NB4 (cell line): Measurements from ENCODE around the gene GAGE10.
"Not testable (repeated sequence)": the region's sequence is repeated elsewhere in the genome, so short reads cannot be mapped to it uniquely, and the experiment has no call there.

Experiments used
- CTCF ChIP-seq: IDR thresholded peaks from one replicate; pipeline ENCODE4 v1.5.1; 2012; ENCODE audit warnings: low read depth, low read length
- MAX ChIP-seq: IDR thresholded peaks from 2 replicates; pipeline ENCODE4 v1.6.1; 2011; ENCODE audit warnings: low read depth, low read length
- MYC ChIP-seq: IDR thresholded peaks from 2 replicates; pipeline ENCODE4 v1.6.1; 2011; ENCODE audit warnings: low read depth, low read length
- POLR2A ChIP-seq: IDR thresholded peaks from 2 replicates; pipeline ENCODE4 v1.6.1; 2011; ENCODE audit warnings: mild to moderate bottlenecking; ENCODE audit not compliant: insufficient read length; ENCODE audit errors: extremely low read depth

DNA sequence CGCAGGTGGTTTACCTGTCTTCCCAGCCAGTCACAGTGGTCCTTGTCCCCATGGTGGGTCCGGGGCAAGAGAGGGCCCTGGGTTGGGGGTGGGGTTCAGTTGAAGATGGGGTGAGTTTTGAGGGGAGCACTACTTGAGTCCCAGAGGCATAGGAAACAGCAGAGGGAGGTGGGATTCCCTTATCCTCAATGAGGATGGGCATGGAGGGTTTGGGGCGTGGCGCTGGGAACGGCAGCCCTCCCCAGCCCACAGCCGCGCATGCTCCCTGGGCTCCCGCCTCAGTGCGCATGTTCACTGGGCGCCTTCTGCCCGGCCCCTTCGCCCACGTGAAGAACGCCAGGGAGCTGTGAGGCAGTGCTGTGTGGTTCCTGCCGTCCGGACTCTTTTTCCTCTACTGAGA is 27.8 kb downstream of the GAGE10 start, which contains the start of gene GAGE13:
- not testable (repeated sequence) for TF ChIP-seq CTCF, POLR2A, MAX, MYC
